Medulla oblongata (tissue), 1 donor: ENCODE data around the gene IER3.
A peak's percentile ranks its signal among the peaks of the same experiment; 100 is the strongest.

ENCODE experiments used
- DNase-seq: peaks from one replicate; pipeline ENCODE4 v3.0.0-alpha.2; 2015; ENCODE audit errors: extremely low spot score

The IER3 gene

DNA sequence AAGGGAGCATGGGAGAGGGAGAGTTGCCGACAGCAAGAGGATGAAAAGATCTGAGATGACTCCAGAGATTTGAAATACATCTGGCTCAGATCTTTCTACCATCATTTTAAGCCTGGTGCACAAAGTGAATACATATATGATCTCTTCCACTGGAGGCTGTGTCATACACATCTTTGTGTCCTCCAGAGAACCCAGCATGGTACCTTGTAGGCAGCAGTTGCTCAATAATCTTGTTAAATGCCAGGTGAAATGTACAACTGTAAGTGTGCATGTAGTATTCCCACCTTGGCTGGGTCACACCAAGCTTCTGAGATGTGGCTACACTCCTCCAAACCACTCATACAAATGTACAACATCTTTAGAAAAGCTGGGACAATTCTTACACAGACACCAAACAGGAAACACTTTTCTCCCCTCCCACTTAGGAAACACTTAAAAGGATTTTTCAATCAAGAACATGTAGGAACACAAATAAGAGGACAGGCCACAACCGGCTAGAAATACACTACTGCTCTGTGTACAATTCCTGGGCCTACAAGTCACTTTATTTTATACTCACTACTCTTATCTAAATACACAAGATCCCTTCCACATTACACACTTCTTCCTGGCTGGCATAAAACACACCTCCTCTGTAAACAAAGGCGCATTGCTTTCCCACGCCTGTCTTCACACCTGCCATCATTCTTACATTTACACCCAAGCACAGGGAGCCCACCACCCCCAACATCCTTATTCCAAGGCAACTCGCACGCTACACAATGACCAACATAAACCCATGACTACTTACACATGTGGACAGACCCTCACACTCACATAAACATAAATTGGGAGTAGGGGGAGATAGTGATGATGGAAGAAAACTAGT lies 3.8 kb upstream of the IER3 start:
- no peak for DNase-seq

DNA sequence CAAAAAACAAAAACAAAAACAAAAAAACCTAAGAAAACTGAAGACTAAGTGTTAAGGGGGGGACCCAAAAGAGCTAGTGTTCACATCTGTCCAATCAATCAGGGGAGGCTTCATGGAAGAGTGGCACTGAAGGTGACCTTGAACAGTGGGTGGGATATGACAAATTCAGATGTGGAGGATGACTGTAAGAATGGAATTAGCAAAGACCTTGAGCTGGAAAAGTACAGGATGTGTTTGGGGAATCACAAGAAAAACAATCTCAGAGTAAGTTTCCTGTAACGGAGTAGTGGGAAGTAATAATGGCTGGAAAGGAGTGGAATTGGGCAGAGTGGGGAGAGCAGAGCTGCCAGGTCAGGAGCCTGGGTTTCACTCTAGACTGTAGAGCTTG lies 2.9 kb upstream of the IER3 start:
- no peak for DNase-seq

DNA sequence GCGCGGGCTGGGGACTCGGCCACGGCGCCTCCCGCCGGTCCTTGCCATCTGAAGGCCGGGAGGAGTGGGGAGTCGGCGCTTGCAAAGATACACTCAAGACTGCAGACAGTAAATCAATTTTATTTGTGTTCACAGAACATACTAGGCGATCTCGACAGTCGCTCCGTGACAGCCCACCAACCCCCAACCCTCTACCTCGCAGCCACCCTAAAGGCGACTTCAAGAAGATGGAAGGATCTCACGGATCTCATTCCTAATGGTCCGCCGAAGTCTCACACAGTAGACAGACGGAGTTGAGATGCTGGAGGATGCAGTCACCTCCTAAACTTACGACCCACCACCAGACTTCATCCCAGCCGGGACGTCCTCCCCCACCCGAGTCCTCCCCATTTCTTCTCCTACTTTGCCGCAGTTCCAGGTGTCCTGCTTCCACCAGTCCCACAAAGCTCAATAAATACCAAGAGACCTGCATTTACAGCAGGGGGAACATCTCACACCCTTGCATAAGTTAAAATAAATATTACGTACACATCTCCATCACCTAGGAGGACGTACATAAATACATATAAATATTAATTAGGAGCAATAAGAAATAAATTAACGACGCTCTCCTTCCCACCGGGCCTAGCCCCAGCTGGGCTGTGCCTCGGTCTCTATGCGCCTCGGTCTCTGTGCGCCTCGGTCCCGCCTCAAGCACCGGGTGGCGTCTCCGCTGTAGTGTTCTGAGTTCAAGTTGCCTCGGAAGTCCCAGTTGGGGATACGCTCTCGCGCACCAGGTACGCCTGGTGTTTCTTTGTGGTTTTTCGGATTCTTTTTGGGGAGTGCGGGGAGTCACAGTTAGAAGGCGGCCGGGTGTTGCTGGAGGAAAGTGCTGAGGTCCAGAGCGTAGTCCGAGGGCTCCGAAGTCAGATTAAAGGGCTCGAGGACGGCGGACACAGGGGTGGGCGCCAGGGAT lies 971 bp downstream of the IER3 start:
- no peak for DNase-seq

DNA sequence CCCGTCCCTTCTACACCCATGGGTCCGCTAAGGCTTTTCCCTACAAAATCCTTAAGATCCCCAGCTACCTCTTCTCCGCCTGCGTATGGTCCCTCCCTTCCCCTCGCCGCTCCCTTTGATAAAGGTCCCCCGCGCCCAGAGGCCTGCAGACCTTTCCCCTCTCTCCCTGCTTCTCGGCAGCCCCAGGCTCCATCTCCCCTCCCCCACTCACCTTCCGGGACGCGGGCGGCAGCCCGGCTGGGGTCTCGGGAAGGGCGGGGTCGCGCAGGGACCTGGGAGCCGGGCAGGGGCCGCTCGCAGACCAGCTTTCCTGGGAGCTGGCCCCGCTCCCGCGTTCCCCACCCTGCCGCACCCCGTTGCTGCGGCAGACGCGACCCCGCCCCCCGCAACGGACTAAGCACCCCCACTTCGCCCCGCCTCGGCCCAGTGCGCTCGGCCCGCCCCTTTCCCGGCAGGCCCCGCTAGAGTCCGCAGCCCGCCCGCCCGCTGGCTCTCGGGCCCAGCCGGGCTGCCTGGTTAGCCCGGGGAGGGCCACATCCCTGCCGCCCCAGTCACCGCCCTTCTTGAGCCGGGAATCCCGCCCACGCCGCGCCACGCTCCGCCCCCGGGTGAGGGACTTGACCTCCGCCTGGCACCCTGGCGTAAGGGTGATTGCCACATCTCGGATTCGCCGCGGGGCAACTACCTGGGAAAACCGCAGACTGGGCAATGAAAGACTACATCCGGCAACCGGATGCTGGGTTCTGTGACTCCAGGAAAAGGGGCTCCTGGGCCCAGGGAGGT lies 1.8 kb downstream of the IER3 start, which contains the start of gene FLOT1:
Gene FLOT1 (minus strand): TSS at position 372 of the 783 bp plus-strand sequence. CDS start 498 bp downstream, outside the sequence.
- peak; percentile 95 for DNase-seq

DNA sequence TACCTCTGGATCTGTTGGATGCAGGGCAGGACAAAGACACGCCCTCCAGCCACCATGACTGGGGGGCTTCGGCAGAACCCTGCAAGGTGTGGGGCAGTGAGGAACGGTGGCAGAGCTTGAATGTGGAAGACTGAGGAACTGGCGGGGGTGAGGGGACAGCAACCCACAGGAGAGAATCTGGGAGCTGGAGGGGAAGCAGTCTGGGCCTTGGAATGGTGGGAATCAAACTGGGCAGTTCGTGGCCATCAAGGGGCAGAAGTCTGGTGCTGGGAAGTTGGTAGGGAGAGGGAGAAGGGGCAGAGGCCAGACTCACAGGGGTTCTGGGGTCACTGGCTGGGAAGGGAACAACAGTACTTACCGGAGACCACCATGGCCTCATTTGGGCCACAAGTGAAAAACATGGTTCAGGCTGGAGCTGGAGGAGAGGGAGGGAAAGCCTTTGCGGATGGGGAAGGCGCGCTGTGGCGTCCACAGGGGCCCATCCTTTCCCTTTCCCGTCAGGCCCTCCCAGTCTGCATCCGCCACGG lies 2.5 kb downstream of the IER3 start:
- no peak for DNase-seq

DNA sequence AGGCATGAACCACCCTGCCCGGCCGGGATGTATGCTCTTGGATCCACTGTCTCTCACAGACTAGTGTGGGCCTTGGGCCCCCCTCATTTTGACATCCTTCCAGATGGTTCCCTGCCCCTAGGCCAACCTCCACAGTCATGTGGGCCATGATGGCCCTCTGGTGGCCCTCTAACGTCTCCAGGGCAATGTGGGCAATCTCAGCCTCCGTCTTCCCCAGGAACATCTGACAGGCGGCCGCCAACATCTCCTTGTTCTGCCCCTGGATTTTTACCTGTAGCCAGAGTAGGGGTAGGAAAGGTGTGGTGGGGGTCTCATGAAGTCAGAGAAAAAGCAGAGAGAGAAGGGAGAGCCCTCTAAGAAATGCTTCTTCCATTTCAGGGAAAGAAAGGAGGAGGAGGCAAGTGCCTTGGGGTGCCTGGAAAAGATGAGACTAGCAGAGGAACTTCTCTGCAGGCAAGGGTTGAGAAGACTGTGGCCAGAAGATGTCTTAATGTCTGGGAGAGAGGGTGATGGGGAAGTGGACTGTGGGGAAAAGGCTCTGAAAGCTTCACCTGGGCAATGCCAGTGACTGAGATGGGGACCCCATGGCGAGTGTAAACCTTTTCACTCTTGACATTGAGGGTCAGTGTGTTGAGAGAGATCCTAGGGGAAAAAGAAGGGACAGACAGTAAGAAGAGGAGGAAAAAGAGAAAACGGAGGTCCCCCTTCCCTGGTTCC lies 3.1 kb downstream of the IER3 start:
- no peak for DNase-seq

DNA sequence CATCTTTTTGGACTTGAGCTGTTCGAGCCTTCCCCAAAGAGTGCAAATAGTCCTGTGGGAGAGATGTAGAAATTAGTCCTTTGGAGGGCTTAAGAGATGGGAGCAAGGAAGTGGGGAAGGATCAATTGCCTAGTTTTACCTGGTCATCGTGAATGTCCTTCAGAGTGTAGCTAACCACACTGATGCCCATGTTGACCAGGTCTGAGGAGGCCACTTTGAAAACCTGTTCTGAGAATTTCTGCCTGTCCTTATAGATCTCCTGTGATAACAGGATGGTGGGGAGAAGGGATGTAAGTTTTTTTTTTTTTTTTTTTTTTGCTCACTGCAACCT lies 3.8 kb downstream of the IER3 start:
- DNase-seq, result no peak

DNA sequence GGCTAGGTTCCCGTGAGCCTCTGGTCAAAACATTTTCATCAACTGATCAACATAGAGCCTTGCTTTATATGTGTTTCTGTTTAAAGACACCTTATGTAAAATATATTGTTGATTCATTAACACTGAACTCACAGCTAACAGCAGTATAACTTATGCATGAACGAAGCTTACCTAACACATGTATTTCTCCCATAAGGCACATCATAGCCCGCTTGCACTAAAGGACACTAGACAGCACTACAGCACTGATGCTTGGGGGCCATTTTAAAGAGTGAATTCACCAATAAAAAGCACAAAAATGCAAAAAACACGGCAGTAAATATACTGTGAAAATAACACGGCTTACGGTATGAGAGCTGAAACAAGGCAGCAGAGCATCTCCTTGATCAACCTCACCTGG lies 5.8 kb downstream of the IER3 start:
- DNase-seq, result no peak

DNA sequence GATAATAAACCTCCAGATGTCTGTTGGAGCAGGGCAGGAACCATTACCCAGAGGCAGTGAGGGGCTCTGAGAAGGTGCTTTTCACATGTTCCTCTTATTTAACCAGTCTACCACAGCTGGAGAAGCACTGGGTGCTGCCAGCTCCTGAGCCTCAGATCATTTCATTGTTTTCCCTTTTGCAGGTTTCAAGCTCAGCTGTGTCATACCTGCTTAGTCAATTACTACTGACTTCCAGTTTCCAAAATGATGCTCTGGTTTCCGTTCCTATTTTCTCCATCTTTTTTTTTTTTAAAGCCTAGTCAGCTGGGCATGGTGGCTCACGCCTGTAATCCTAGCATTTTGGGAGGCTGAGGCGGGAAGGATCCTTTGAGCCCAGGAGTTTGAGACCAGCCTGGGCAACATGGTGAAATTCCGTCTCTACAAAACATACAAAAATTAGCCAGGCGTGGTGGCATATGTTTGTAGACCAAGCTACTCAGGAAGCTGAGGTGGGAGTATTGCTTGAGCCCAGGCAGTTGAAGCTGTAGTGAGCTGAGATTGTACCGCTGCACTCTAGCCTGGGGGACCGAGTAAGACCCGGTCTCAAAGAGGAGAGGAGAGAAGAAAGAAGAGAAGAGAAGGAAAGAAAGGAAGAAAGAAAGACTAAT lies 8.6 kb downstream of the IER3 start:
- DNase-seq, result no peak

DNA sequence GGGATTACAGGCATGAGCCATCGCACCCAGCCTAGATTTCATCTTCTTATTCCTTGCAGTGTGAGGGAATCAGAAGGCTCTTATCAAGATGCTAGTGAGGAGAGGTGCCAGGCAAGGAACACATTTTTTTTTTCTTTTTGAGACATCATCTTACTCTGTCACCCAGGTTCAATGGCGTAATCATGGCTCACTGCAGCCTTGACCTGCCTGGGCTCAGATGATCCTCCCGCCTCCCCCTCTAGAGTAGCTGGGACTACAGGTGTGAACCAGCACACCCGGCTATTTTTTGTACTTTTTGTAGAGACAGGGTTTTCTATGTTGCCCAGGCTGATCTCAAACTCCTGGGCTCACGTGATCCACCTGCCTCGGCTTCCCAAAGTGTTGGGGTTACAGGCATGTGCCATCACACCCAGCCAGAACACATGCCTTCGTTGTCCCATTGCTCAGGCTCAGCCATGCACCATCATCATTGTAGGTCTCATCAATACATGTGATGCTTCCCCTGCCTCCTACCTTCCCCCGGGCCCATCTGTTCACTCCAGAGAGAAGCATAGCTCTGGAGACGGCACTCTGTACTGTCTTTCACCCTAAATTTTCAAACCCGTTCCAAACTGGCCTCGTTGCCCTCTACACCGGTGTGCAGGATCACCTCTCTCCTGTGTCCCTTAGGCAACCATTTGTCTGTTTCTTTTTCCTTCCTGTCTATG lies 12.0 kb downstream of the IER3 start:
- no peak for DNase-seq

DNA sequence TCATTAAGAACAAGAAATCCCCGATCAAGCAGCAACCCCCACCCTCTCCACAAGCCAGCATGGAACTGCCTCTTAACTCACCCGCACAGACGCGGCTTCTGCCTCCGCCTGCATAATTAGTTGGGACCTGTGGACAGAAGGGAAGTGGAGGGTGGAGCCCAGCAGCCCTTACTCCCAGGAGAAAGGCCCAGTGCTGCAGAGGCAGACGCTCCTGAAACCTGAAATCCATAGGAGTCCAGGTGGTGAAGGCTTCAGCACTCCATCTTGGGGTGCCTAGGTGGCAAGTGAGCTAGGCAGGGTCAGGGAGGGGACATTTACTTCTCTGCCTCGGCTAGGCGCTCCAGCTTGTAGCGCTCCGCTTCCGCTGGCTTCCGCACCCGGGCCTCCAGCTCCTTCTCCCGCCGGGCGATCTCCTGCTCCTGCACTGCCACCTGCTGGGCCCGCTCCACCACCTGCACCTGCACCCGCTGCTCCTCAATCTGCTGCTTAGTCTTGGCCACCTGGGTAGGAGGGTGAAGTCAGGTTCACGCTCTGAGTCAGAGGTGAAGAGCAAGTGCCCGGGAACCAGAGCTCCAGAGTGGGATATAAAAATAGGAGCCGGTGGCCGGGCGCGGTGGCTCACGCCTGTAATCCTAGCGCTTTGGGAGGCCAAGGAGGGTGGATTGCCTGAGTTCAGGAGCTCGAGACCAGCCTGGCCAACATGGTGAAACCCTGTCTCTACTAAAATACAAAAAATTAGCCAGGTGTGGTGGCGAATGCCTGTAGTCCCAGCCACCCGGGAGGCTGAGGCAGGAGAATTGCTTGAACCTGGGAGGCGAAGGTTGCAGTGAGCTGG lies 13.5 kb downstream of the IER3 start:
- no peak for DNase-seq

DNA sequence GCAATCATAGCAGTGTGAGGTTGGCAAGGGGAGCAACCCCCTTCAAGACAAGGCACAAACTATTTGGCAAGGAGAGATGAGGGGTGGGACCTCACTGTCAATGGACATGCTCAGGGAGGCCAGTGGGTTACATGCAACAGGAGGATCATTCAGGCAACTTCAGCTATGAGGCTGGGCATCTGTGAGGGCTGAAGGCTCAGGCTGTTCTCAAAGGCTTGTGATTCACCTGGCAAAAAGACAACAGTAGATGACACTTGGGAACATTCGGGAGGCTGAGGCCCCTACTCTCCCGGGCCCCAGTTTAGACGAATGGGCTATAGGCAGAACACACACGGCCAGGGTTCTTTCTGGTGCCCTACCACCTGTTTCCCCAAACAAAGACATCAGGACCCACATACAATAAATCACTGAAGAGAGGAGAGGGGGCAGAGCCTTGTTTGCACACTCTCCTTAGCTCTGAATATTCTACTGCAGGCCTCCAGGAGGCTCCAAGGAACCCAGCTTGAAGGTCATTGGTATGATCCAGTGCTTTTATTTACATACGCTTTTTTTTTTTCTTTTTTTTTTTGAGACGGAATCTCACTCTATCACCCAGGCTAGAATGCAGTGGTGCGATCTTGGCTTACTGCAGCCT lies 16.3 kb downstream of the IER3 start:
- no peak for DNase-seq

DNA sequence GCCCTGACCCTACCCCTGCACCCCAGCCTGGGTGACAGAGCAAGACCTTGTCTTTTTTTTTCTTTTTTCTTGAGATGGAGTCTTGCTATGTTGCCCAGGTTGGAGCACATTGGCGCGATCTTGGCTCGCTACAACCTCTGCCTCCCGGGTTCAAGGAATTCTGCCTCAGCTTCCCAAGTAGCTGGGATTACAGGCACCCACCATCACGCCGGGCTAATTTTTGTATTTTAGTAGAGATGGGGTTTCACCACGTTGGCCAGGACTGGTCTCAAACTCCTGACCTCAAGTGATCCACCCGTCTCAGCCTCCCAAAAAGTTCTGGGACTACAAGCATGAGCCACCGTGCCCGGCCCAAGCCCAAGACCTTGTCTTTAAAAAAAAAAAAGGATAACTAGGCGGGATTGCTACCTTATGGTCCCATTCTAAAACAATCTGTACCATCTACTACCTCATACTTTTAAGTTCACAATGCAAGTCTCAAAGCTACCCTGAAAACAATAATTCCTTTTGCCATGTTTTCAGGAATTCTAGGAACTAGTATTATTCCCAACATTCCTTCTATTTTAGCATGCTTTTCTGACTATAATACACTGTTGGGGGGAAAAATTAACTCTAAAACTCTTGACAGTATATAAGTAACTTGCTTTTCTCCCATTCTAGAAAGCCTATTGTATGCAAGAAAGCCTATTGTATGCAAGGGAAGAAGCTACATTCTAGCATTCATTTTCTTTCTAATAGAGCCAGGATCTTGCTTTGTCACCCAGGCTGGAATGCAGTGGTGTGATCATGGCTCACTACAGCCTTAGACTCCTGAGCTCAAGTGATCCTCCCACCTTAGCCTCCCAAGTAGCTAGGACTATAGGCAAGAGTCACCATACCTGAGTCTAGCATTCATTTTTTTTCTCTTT lies 17.6 kb downstream of the IER3 start:
- no peak for DNase-seq

DNA sequence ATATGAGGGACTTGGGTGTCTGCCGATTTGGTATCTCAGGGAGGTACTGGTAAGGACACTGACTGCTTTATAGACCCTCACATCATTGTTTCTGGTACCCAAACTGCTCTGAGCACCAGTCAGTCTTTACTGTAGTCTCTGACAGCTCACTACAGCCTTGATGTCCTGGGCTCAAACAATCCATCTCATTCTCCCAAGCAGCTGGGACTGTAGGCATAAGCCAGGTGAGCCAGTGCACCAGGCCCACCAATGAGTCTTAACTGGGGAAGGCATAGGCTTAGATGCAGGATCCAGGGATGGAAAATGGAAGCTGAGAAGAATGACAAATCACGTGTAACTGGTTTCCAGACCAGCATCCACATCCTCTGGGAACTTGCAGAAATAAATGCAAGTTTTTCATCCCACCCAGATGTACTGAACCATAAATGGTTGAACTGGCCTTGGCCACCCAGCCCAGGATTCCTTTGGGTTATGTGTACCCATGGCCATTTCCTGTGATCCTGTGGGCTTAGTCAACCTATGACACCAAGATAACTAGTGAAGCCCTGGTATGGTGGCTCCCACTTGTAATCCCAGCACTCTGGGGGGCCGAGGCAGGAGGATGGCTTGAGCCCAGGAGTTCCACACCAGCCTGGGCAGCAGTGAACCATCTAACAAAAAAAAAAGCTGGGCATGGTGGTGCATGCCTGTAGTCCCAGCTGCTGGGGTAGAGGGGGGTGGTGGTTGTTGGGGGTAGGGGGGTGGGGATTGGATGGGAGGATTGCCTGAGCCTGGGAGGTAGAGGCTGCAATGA lies 18.4 kb downstream of the IER3 start:
- no peak for DNase-seq

DNA sequence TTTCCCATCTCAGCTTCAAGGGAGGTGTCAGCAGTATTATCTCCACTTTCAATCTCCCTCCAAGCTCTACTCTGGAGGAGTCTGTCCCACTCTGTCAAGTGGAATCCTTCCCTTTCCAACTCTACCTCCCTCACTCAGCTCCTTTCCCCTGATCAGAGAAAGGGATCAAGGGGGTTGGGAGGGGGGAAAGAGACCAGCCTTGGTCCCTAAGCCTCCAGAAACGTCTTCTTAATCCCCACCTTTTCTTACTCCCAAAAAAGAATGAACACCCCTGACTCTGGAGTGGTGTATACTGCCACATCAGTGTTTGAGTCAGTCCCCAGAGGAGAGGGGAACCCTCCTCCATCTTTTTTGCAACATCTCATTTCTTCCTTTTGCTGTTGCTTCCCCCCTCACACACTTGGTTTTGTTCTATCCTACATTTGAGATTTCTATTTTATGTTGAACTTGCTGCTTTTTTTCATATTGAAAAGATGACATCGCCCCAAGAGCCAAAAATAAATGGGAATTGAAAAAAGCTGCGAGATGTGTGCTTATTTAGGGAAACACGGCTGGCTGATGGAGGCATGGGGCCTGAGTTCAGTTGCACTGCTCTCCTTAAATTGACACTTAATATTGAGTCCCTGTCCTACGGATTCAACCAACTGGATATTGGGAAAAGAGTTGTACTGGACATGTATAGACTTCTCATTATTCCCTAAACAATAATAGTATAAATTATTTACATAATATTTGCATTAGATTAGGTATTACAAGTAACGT lies 19.3 kb downstream of the IER3 start:
- DNase-seq, result no peak
